ENCODE measurements around the gene ARF5.

ARF5 gene

GRCh38 chr7:127589896-127590295, 1.7 kb downstream of the ARF5 start:
- no peak for DNase-seq

- no peak for DNase-seq
These were observed 3.0 kb downstream of the ARF5 start for GRCh38 chr7:127591189-127591588.

GRCh38 chr7:127591591-127591990, 3.4 kb downstream of the ARF5 start:
- DNase-seq = no peak

- DNase-seq = no peak
These were observed 4.3 kb downstream of the ARF5 start for GRCh38 chr7:127592550-127592949.

GRCh38 chr7:127594490-127594889, 6.3 kb downstream of the ARF5 start:
- no peak for DNase-seq

- DNase-seq = no peak
These were observed 7.5 kb downstream of the ARF5 start for GRCh38 chr7:127595737-127596136.

- no peak for DNase-seq
These were observed 10.1 kb downstream of the ARF5 start for GRCh38 chr7:127598318-127598717.

GRCh38 chr7:127600885-127601284, 12.7 kb downstream of the ARF5 start:
- no peak for DNase-seq

- DNase-seq = no peak
These were observed 20.2 kb downstream of the ARF5 start for GRCh38 chr7:127608446-127608845.

GRCh38 chr7:127609297-127609696, 21.1 kb downstream of the ARF5 start:
- DNase-seq = no peak

GRCh38 chr7:127612263-127612662, 24.1 kb downstream of the ARF5 start:
- no peak for DNase-seq

GRCh38 chr7:127616724-127617123, 28.5 kb downstream of the ARF5 start:
- DNase-seq = no peak

GRCh38 chr7:127618042-127618441, 29.8 kb downstream of the ARF5 start, which contains the start of gene PAX4:
PAX4 (minus strand) TSS chr7:127618142; CDS start chr7:127615928, 2,214 bp downstream.
- no peak for DNase-seq

GRCh38 chr7:127618775-127619174, 30.6 kb downstream of the ARF5 start:
- no peak for DNase-seq

- DNase-seq = no peak
These were observed 31.6 kb downstream of the ARF5 start for GRCh38 chr7:127619681-127620405.

GRCh38 chr7:127620406-127621233, 32.4 kb downstream of the ARF5 start:
- DNase-seq = no peak

- no peak for DNase-seq
These were observed 37.1 kb downstream of the ARF5 start for GRCh38 chr7:127625331-127625730.

- DNase-seq = no peak
These were observed 40.2 kb downstream of the ARF5 start for GRCh38 chr7:127628445-127628844.

GRCh38 chr7:127629268-127629854, 41.1 kb downstream of the ARF5 start:
- DNase-seq = no peak

GRCh38 chr7:127632276-127632910, 44.2 kb downstream of the ARF5 start:
- no peak for DNase-seq

- no peak for DNase-seq
These were observed 47.6 kb downstream of the ARF5 start for GRCh38 chr7:127635659-127636285.

- no peak for DNase-seq
These were observed 50.0 kb downstream of the ARF5 start for GRCh38 chr7:127638197-127638596.

All from NCI-H510A (cell line).